ES-I3 (cell line): Measurements from ENCODE around the gene C1RL.
A peak's percentile ranks its signal among the peaks of the same experiment; 100 is the strongest.

Source experiments
- H3K36me3 ChIP-seq: 2 replicates; pipeline ENCODE4 v1.6.1; 2013; ENCODE audit warnings: mild to moderate bottlenecking, low read length, control low read depth, moderate library complexity; ENCODE audit not compliant: insufficient read depth
- H3K4me1 ChIP-seq: 2 replicates; pipeline ENCODE4 v1.6.1; 2013; ENCODE audit warnings: mild to moderate bottlenecking, control low read depth, low read length; ENCODE audit not compliant: insufficient read depth
- H3K9ac ChIP-seq: 2 replicates; pipeline ENCODE4 v1.6.1; 2013; ENCODE audit warnings: low read depth, mild to moderate bottlenecking, low read length, moderate library complexity
- H3K9me3 ChIP-seq: 2 replicates; pipeline ENCODE4 v1.6.1; 2013; ENCODE audit warnings: mild to moderate bottlenecking, low read length, moderate library complexity; ENCODE audit not compliant: control insufficient read depth, insufficient read depth

C1RL gene

DNA sequence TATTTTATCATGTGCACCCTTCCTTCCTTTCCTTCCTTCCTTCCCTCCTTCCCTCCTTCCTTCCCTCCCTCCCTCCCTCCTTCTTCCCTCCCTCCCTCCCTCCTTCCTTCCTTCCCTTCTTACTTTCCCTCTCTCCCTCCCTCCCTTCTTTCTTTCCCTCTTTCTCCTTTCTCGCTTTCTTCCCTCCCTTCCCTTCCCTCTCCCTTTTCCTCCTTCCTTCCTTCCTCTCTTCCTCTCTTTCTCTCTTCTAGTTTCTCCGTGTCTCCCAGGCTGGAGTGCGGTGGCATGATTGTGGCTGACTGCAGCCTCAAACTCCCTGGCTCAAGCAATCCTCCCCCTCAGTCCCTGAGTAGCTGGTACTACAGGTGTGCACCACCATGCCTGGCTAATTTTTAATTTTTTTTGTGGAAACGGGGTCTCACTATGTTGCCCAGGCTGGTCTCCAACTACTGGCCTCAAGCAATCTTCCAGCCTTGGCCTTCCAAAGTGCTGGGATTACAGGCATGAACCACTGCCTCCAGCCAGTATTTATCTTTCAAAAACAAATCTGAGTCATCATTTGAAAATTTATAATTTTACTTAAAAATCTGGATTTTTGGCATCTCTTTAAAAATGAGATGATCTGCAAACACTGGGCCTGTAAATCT lies 7.8 kb downstream of the C1RL start:
- no peaks in the 10 kb centered on the region; the same call in 1 of the 2 replicates for H3K4me1 ChIP-seq
- no peaks in the 10 kb centered on the region for H3K36me3 ChIP-seq
- H3K9me3 ChIP-seq = no peaks in the 10 kb centered on the region
- no peak overlapping the region for H3K9ac ChIP-seq

- Histone ChIP-seq H3K9me3 (no peaks in the 10 kb centered on the region), H3K4me1 (peaks cover 6% of the 10 kb centered on the region), H3K9ac (no peak overlapping the region), H3K36me3 (no peaks in the 10 kb centered on the region)
These were observed 8.8 kb downstream of the C1RL start for GRCh38 chr12:7100239-7100638.

DNA sequence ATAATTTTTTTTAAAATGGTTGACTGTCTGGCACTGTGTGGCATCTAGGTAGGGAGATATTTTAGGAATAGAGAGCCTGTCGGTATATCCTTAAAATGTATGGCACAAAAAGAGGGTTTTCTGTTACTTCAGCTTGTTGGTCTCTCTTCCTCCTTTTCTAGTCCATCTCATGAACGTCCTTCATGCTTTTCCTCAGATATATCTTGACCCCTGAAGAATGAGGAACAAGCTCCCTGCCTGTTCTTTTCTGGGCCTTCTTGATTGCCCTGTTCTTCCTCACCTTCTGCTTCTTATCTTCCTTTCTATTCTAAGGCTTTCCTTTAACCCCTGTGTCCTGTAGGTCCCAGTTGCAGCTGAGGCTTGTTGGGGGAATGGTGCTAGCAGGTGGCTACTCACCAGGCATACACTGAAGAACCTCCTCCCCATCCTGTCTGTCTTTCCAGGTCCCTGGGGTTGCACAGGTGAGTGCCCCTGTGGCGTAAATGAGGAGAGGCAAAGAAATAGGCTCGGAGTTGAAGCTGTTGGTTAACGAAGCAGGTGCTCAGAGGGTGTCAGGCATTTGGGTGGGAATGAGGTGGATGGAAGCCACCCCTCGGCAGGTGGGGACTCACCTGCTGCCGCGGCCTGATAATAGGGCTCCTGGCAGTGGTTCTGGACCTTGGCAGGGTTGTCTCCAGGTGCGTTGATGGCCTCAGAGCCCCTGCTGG lies 9.6 kb downstream of the C1RL start:
- Histone ChIP-seq H3K4me1 (peaks cover 6% of the 10 kb centered on the region), H3K36me3 (no peaks in the 10 kb centered on the region), H3K9ac (no peak overlapping the region), H3K9me3 (no peaks in the 10 kb centered on the region)

DNA sequence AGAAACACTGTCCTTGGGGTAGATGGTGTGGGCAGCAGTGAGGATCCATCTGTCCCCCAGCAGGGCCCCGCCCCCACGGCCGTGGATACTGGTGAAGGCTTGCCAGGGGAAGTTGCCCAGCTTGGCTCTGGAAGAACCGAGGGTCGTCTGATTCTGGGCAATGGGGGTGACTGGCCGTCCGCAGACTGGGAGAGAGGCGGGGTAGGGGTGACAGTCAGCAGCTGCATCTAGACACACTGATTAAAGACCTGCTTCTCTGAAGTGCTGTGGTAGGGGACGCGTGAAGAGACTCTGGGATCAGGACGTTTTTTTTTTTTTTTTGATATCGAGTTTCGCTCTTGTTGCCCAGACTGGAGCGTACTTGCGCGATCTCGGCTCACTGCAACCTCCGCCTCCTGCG lies 12.0 kb downstream of the C1RL start:
- H3K4me1 ChIP-seq = peaks cover 9% of the 10 kb centered on the region
- no peak overlapping the region for H3K9ac ChIP-seq
- H3K36me3 ChIP-seq = no peaks in the 10 kb centered on the region
- no peaks in the 10 kb centered on the region for H3K9me3 ChIP-seq

GRCh38 chr12:7096006-7096932 lies 12.7 kb downstream of the C1RL start:
- no peak overlapping the region for H3K9ac ChIP-seq
- no peaks in the 10 kb centered on the region for H3K36me3 ChIP-seq
- H3K4me1 ChIP-seq = peaks cover 10% of the 10 kb centered on the region
- no peaks in the 10 kb centered on the region for H3K9me3 ChIP-seq

DNA sequence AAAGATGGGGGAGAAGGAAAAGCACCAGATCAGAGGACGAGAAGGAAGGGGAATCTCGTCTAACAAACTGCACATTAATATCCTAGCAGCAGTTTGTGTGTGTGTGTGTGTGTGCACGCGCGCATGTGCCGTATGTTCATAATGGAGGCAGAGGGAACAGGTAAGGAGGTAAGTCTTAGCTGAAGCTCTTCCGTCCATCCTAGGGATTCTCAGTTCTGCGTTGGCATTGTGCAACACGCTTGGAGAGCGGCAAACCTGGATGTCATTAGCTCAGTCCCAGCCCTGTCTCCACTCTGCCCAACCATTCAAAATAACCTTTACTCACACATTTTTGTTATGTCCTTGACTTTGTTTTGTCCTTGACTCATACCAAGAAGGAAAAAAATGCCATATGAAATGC lies 15.1 kb downstream of the C1RL start:
- H3K4me1 ChIP-seq = peaks cover 20% of the 10 kb centered on the region

GRCh38 chr12:7093486-7093885 lies 15.5 kb downstream of the C1RL start:
- H3K9me3 ChIP-seq = no peaks in the 10 kb centered on the region

More for the DNA sequence above, 15.1 kb downstream of the C1RL start:
- no peaks in the 10 kb centered on the region for H3K36me3 ChIP-seq
- no peaks in the 10 kb centered on the region for H3K9me3 ChIP-seq
- no peak overlapping the region for H3K9ac ChIP-seq

DNA sequence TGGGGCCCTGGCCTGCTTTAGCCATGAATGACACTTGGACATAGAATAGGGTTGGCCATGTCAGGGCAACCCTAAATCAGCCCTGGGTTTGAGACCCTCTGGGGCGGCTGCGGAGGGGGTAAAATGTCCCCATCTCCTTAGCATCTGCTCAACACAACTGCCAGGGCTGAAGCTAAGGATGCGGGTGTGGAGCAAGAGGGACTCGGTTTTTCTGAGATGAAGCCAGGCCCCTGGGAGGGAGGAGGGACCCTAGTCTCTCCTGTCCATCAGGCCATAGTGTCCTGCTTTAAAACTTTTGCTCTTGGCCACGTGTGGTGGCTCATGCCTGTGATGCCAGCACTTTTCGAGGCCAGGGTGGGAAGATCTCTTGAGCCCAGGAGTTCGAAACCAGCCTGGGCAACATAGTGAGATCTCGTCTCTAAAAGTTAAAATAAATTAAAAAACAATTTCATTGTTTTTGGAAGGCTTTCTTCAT lies 16.0 kb downstream of the C1RL start:
- peaks cover 20% of the 10 kb centered on the region for H3K4me1 ChIP-seq
- H3K9me3 ChIP-seq = no peaks in the 10 kb centered on the region
- H3K9ac ChIP-seq = no peak overlapping the region
- no peaks in the 10 kb centered on the region for H3K36me3 ChIP-seq

More at GRCh38 chr12:7093486-7093885, 15.5 kb downstream of the C1RL start:
- Histone ChIP-seq H3K36me3 (no peaks in the 10 kb centered on the region), H3K4me1 (peaks cover 20% of the 10 kb centered on the region), H3K9ac (no peak overlapping the region)

DNA sequence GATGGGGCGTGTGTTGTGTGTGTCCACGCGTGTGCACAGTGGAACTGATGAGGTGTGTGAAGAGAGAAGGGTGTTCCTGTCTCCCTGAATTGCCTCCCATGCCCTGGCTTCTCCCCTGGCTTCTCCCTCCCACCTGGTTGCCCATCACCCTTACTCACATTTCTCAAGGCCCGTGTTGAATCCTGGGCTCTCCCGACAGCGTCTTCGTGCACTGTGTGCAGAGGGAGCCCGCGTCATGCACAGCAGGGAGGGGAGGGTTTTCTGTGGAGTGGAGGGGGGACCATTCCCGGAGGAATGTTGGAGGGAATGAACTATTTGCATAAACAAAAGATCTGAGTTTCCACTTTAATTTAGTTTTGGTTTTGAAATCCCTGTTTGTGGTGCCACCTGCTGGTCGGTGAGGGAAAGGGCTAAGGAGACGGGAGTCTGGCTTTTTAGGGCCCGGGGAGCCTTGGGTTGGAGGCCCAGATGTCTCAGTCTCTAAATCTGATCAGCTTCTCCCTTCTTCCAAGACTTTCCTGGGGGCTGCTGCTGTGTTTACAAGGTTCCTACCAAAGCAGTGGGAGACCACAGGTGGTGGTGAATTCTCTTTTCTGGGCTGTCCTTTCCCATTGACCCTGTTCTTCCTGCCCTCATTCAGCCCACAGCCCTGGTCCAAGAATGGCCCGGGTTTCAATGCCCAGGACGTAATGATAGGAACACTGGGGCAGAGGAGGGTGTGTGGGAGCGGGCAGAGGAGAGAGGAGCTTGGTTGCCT lies 16.6 kb downstream of the C1RL start, which contains the start of gene C1R:
Gene C1R, minus strand, starts transcription at position 217 of the 757 bp plus-strand sequence. Its CDS starts 57 bp downstream, at position 160.
- Histone ChIP-seq H3K4me1 (peaks cover 20% of the 10 kb centered on the region), H3K36me3 (no peaks in the 10 kb centered on the region), H3K9me3 (no peaks in the 10 kb centered on the region), H3K9ac (peak within 1 kb of the TSS; percentile 38)

DNA sequence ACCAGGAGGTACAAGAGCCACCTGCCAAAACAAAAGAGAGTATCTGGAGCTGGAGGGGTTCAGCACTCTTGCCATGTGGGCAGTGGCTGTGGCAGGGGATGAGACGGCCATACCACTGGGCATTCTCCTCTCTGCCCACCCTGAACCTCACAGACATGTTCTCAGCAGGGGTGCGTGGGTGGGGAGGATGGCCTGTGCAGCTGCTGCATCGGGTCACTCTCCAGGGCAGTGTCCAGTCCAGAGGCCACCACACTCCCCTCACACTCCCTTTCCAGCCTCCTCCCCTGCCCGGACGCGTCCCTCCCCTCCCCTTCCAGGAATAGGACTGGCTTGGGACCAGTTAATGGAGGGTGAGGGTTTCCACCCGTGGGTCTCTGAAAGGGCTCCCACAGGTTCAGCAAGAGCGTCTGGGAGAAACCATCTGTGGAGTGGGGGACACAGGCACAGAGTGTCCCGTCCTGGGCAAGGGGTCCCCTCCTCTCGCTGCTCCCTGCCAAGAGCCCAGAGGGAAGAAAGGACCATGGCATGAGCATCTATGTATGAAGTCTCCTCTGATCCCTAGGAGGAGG lies 17.3 kb downstream of the C1RL start:
- Histone ChIP-seq H3K36me3 (no peaks in the 10 kb centered on the region), H3K9ac (peak overlapping the region; percentile 38), H3K9me3 (no peaks in the 10 kb centered on the region), H3K4me1 (peaks cover 20% of the 10 kb centered on the region)

GRCh38 chr12:7091171-7091570 lies 17.8 kb downstream of the C1RL start:
- no peaks in the 10 kb centered on the region for H3K9me3 ChIP-seq
- H3K9ac ChIP-seq = no peak overlapping the region

GRCh38 chr12:7090222-7090998 lies 18.6 kb downstream of the C1RL start:
- Histone ChIP-seq H3K9me3 (no peaks in the 10 kb centered on the region), H3K36me3 (no peaks in the 10 kb centered on the region), H3K4me1 (peaks cover 15% of the 10 kb centered on the region), H3K9ac (no peak overlapping the region)

More at GRCh38 chr12:7091171-7091570, 17.8 kb downstream of the C1RL start:
- Histone ChIP-seq H3K4me1 (peaks cover 20% of the 10 kb centered on the region), H3K36me3 (no peaks in the 10 kb centered on the region)
